Left renal cortex interstitium (tissue), 4 donors: ENCODE data around the gene HLF. TPM values are rescaled to one million over a fixed set of nuclear protein-coding genes. Genes with fewer than 3 reads are reported as not detected.

Experiments
- DNase-seq, 4 donors: peaks; one replicate each; pipeline ENCODE4 v3.0.0-alpha.2; 2013; ENCODE audit warnings: low read depth in 4 of 4, low spot score in 2 of 4, missing footprints in 1 of 4
- polyA plus RNA-seq, 4 donors: library from polyadenylated mRNA; unstranded; fragments of 120-200 nt; gene quantifications; one replicate each; pipeline ENCODE4 v1.2.1, GENCODE V29; 2013; ENCODE audit not compliant: insufficient read length in 4 of 4

The HLF gene
- polyA plus RNA-seq, 4 donors: 4.2 to 6.5 (median 5.5) TPM

DNA sequence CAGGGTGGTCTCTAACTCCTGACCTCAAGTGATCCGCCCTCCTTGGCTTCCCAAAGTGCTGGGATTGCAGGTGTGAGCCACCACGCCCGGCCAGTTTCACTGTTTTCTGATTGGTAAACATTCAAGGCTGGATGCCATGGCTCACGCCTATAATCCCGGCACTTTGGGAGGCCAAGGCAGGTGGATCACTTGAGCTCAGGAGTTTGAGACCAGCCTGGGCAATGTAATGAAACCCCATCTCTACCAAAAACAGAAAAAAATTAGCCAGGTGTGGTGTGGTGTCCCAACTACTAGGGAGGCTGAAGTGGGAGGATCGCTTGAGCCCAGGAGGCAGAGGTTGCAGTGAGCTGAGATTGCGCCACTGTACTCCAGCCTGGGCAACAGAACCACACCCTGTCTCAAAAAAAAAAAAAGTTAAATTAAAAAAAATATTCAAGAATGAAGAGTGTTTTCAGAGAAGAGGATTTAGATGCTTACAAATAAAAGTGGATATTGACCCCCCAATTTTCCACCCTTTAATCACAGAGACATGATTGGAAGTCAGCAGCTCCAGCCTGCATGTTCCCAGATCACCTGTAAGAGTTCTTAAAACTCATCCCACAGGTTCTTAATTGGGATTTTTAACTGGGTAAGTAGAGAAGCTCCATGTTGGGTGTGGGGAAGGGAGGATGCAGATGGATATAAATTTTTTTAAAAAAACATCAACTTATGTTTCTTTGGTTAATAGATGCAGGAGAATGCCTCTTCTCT, 23.8 kb downstream of the HLF start:
- no peak for DNase-seq

DNA sequence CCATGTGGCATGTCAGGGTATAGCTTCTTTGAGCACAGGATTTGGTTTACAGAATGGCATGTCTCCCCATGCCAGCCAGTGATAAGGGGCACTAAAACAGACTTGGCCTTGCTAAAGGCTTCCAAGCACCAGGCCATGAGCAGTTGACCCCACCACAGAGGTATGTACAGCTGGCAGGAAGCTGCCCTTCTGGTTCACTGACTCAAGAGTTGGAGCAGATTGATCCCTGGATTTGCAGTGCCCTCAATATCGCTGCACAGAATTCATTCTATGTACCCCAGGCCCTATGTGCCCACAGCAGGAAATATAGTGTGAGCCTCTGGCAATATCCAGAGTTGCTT, 24.3 kb downstream of the HLF start:
- no peak for DNase-seq

DNA sequence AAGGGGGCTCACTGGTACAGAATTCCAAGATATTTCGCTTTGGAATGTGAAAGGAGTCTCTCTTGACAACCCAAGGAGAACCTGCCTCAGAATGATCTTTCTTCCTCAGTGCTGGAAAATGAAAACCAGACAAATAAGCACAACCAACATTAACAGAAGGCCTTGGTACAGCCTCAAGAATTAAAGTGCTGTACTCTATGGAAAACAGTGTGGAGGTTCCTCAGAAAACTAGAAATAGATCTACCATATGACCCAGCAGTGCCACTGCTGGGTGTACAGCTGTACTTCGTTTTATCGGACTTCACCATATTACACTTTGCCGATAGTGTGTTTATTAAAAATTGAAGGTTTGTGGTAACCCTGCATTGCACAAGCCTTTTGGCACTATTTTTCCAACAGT, 25.2 kb downstream of the HLF start:
- DNase-seq: no peak

DNA sequence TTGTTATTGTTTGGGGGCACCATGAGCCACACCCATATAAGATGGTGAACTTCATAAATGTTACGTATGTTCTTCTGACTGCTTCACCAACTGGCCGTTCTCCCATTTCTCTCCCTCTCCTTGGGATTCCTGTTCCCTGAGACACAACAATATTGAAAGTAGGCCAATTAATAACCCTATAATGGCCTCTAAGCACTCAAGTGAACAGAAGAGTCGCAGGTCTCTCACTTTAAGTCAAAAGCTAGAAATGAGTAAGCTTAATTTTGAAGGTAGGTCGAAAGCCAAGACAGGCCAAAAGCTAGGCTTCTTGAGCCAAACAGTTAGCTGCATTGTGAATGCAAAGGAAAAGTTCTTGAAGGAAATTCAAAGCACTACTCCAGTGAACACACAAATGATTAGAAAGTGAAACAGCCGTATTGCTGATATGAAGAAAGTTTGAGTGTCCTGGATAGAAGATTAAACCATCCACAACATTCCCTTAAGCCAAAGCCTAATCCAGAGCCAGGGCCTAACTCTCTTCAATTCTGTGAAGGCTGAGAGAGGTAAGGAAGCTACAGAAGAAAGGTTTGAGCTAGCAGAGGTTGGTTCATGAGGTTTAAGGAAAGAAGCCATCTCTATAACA, 25.8 kb downstream of the HLF start:
- DNase-seq: no peak

DNA sequence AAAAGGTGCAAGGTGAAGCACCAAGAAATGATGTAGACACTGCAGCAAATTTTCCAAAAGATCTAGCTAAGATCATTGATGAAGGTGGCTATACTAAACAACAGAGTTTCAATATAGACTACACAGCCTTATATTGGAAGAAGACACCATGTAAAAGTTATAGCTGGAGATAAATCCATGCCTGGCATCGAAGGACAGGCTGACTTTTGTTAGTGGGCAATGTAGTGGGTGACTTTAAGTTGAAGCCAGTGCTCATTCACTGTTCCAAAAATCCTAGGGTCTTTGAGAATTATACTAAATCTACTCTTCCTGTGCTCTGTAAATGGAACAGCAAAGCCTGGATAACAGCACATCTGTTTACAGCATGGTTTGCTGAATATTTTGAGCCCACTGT, 26.4 kb downstream of the HLF start:
- DNase-seq: no peak

DNA sequence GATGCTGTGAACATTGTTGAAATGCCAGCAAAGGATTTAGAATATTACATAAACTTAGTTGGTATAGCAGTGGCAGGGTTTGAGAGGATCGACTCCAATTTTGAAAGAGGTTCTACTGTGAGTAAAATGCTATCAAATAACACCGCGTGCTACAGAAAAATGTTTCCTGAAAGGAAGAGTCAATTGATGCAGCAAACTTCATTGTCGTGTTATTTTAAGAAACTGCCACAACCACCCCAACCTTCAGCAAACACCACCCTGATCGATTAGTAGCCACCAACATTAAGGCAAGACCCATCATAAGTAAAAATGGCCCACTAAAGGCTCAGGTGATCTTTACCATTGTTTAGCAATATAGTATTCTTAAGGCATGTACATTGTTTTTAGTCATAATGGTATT, 27.3 kb downstream of the HLF start:
- no peak for DNase-seq

DNA sequence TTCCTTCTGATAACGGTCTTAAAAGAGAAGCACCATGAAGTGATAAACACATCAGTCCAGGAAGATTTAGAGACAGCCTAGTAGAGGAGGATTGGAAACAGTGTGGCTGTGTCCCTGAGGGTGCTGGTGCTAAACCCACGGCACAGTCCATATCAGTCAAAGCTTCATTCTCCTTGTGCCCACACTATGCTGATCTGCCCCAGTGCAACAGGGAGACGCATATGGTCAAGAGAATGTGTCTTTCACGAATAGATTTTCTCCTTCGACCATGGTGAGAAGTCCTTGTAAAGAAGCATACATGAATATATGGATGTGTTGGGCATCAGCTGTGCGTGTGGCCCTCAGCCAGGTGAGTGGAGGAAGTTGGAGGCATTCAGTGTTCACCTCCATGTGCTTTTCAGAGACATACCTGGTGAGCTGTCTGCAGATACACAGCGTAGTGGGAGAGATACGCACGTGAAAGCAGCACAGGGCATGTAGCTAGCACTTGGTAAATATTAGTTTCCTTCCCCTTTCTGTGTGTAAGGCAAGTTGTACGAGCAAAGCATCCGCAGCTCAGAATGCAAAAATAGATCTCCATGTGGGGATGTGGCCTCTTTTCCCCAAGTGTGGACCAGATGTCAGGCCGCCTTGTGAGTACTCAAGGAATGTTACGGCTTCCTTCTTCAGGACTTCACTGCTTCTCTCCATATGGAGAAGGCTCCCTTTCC, 29.4 kb downstream of the HLF start:
- no peak for DNase-seq

DNA sequence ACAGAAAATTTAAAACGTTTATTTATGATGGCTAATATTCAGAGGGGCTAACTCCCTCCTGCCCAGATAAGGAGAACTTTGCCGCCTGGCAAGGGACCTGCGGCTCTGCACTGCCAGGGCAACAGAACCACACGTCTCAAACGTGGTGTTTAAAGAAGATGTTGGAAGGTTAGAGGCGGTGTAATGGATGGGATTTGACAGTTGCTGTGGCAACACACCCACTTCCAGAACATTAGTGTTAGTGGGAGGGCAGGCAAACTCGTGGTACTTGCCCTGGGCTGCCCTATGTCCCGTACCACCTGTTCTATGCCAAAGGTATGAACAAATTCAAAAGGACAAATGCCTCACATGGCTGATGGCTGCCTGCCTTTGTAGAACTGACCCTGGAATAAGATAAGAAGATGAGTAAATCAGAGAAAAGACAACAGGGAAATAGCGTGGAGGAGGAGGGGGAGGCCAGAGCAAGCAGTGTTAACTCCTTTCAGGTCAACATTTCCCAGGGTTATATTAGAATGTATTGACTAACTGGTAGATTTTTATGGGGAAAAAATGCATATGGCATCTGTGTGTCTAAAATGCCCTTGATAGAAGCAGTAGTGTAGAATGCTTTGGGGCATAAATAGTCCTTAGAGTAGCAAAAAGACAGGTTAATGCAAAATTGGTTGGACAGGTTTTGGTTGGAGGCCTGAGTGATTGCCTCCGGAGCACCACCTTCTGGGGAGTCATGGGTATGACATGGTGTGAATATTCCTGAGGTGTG, 30.8 kb downstream of the HLF start:
- DNase-seq: peak in 2 of 4 donors; percentile 47 to 53

DNA sequence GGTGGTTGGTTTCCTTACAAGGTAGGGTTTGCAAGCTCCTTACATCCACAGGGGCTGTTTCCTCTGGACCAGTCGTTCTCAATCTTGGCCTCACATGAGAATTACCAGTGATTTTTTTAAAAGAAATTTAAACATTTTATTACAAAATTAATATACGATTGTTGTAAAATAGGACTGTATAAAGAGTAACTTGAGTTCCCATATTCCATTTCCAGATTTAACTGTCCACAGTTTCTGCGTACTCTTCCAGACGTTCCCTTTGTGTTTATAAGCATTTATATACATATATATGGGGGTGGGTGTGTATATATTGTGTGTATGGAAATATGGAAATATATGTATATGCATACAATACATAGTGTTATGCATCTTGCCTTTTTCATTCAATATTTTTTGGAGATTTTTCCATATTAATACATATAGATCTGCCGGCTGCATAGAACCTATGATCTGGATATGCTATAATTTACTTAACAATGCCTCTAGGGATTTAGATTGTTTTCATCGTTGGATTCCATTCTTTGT, 31.5 kb downstream of the HLF start:
- DNase-seq: no peak

DNA sequence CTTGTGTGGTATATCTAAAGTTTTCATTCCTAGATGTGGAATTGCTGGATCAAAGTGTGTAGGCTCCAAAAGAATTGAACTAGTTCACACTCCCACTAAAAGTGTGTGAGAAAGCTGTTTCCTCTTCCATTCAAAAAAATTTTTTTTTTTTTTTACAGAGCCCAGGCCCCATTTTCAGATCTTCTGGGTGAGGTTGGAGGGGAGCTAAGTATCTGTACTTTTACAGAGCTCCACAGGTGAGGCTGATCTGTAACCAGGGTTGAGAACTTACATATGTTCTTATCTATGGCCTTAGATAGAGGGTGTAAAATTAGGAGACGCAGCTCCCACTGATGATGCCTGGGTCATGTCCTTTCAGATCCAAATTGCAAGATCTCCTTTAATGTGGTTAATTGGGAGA, 31.9 kb downstream of the HLF start:
- DNase-seq: no peak

DNA sequence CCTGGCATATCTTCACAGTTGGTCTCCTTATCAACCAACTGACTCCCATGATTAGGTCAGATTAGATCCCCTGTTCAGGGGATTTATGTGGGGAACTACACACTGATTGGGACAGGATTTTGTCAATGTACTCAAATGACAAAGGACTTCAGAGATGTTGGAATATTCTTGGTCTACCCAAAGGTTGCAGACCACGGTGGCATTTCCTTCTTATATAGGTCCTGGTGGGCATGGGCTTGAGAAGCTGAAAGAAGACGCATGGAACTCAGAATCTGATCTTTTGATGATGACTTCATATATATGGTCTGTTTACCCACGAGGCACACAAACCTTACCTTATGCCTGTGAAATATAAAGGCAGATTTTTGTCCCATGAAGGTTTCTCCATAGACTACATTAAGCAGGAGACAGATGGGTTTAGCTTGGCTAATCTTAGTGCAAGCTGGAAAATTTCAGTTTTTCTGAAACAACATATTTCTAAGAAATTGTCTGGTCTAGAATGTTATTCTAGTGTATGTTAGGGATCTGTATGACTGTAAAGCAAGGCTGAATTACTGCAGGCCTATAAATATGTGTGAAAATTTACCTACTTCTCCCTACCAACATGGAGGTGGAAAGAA, 33.5 kb downstream of the HLF start:
- no peak for DNase-seq

DNA sequence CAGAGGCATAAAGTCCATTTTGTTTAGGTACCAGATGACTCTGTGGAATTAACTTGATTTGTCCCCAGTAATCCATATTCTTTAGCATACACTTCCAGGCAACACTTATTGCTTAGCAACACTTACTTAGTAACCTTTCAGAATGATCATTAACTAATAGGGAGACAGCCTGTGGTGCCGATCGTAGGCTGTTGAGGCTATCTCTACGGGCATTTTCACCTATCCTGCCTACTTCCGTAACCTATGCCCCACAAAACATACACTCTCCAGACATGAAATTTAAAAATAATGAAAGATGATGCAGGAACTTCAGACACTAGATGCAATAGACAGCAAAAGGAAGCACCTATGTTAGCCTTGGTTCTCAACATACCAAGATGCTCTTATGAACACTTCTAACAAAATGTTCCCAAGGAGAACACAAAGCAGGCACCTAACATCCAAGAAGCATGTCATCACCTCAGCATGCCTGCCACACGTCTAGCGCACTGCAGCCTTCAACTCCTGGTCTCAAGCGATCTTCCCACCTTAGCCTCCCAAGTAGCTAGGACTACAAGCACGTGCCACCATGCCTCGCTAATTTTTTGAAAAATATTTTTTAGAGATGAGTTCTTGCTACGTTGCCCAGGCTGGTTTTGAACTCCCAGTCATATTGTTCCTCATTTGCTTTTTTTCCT, 34.5 kb downstream of the HLF start:
- DNase-seq: no peak

DNA sequence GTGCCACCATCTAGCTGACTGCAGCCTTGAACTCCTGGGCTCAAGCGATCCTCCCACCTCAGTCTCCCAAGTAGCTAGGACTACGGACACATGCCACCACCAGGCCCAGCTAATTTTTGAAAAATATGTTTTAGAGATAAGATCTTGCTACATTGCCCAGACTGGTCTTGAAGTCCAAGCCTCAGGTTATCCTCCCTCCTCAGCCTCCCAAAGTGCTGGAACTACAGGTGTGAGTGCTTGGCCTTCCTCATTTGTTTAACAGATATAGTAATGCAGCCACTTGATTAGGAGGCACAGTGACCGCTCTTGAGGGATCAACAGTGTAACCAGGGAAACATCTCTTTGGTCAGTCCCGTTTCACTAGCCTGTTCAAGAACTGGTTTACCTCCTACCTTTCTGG, 35.1 kb downstream of the HLF start:
- DNase-seq: no peak

DNA sequence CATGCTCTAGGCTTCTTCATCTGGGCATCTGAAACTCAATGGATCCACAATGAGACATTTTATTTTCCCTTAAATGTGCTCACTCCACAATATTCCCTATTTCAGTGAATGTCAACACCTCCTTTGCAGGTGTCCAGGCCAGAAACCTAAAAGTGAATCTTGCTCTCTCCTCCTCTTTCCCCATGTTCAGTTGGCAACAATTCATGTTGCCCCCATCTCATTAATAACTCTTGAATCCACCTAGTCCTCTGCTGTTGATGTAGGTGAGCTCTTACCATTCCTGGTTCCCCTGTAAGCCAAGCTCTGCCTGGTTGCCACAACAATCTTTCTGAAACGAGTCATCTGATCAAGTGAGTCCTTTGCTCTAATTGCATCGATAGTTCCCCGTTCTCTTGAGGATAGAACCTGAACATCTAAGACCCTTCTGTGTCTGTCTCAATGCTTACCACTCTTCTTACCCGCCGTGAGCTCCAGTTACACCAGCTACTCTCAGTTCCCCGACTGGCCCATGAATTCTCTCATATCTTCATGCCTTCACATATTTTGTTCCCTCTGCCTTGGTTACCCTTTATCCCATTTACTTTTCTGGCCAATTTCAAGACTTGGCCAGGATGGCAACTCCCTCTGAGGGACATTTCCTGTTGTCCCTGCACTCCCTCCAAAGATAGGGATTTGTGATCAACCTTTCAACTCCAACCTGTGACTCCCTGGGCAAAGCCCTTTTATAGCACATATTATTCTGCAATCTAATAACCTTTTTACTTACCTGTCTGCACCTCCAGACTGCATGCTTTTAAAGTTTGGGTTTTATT, 35.9 kb downstream of the HLF start:
- no peak for DNase-seq

DNA sequence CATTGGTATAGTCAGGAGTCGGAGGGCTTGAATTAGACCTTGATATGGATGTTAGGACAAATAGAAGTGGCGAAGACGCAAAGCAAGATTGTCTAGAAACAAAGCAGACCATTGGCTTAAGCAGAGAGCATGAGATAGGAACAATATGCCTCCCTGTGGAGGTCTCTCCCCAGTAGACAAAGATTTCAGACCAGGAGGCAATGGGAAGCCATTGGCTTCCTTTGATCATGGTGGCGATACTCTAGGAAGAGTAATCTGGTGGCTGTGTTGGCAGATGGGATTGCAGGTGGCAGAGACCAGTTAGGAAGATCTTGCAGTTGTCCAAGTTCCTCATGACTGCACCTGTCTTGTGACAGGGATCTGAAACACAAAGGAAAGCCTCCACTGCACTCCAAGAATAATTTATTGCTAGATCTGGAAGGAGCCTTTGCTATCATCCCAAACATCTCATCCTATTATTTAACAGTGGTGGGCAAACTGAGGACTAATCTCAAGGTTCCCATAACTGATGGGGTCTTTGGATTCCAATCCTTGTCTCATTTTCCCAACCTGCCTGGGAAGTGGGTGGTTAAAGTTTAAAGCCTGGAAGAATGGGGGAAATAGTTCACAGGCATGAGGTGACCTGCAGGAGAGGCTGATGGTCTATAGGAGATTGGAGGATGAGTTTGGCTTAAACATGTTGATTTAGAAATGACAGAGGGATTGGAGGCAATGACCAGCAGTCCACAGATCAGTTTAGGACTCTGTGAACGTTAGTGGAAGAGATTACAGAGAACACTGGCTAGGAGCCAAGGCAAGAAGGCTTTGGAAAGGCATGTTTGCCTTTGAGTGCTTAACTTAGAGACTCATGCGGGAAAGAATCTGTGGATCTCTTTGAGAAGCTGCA, 37.0 kb downstream of the HLF start:
- DNase-seq: no peak

DNA sequence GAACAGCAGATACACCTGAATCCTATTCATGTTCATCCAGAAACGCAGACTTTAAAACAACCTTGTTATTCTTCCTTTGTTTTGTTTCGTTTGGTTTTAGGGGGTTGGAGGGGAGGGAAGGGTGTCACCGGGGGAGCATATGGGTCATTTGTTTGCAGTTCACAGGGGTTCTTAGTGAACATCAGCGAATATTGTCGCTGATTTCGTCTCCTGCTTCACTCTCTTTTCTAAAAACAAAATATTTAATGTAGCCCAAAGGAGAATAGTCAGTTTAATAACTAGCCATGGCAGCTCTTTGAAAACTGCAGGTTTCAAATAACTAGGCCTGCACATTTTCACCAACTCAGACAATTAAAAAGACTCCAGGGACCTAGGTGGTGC, 37.6 kb downstream of the HLF start:
- DNase-seq: no peak

DNA sequence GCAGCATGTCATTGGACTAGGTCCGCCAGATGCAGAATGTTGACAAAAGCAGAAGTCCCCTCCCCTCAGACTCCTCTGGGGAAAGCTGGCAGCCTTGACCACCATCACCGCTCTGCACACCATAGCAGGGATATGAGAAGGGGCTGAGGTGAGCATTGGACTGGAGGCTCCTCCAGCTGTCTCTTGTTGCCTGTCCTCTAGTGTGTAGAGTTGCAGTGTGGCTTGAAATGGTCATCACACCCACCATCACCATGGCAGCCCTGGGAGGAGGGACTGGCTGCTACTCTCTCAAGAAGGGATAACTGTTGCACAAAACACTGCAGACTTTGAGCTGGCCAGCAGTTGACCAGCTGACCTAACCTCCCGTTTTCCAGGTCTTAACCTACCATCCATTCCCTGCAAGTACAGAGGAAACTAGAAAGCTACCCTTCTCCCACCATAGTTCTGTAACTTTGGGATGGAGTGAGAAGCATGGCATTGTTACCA, 38.3 kb downstream of the HLF start:
- no peak for DNase-seq

DNA sequence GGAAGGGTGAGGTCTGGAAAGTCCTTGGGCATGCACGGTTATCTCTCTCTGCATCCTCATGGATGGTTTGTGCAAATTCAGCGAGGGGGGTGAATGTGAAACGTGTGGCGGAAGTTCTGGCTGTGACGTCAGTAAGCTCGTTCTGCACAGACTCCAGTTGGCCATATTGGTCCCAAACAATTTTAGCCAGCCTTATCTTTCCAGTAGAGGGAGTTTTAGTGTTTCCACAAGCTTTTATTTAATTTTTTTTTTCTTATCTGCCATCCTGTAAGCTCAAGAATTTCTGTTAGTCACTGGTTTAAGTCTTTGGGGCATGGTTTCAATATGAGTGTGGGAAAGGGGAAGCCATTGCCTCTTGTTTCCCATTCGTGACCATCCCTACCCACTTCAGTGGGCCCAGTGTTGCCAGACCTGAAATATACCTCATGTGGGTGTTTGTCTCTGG, 39.0 kb downstream of the HLF start:
- no peak for DNase-seq
